T-helper 1 cell treated with Interleukin-12 subunit alpha and Interleukin-12 subunit beta and Interleukin-4 antibody, amounts not matched to agents 30 μg/mL and 1 μg/mL, for 36 hours (primary cell): ENCODE measurements around the gene SCN1B.

Experiments used
- H3K27ac Mint-ChIP-seq: one replicate; pipeline ENCODE4 v1.8.0; 2021; ENCODE audit warnings: mild to moderate bottlenecking, mixed read lengths
- H3K27me3 Mint-ChIP-seq: one replicate; pipeline ENCODE4 v1.8.0; 2021; ENCODE audit warnings: low read depth, mixed read lengths
- H3K36me3 Mint-ChIP-seq: one replicate; pipeline ENCODE4 v1.8.0; 2021; ENCODE audit warnings: low read depth, mixed read lengths
- H3K4me1 Mint-ChIP-seq: one replicate; pipeline ENCODE4 v1.8.0; 2021; ENCODE audit warnings: low read depth, mixed read lengths
- H3K4me3 Mint-ChIP-seq: one replicate; pipeline ENCODE4 v1.8.0; 2021; ENCODE audit warnings: mild to moderate bottlenecking, moderate library complexity, mixed read lengths
- H3K9me3 Mint-ChIP-seq: one replicate; pipeline ENCODE4 v1.8.0; 2021; ENCODE audit warnings: mixed read lengths

Gene SCN1B

GRCh38 chr19:35073941-35074340, 43.7 kb downstream of the SCN1B start:
- H3K36me3 Mint-ChIP-seq = no peaks in the 10 kb centered on the region
- H3K27me3 Mint-ChIP-seq = peaks cover 13% of the 10 kb centered on the region
- no peak overlapping the region for H3K27ac Mint-ChIP-seq
- no peak overlapping the region for H3K4me3 Mint-ChIP-seq
- H3K9me3 Mint-ChIP-seq = no peaks in the 10 kb centered on the region
- H3K4me1 Mint-ChIP-seq = no peaks in the 10 kb centered on the region

DNA sequence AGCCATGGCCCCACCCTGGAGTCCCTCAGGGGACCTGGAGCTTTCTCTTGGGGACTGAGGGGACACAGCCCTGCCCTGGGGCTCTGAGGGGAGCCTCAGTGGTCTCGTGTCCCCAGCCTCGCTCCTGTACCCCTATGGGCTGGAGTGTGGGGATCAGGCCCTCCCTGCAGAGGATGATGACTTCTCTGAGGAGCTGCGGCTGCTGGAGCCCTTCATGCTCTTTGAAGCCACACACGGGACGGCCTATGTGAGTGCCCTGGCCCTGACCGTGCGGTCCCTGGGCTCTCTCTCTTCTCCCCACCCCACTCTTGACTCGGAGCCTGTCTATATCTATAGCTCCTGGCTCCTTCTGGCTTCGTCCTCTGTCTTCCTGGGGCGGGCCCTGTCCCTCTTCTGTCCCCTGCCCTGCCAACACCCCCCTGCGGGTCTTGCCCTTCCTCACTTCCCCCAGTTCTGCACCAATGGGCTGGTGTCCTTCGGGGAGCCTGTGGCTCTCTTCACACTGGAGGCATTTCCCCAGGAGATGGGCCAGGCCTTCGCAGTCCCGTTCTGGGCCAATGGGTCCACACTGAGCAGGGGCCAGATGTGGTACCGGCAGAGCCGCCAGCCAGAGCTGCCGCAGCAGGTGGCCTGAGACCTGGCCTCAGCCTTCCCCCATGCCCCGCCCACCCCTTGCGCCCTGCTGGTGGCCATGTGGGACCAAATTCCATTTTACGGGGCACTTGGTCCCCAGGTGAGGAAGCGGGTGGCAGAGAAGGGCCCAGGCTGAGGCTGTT, 44.3 kb downstream of the SCN1B start:
- Mint-ChIP-seq H3K27ac (no peak overlapping the region), H3K4me1 (no peaks in the 10 kb centered on the region), H3K36me3 (no peaks in the 10 kb centered on the region), H3K9me3 (no peaks in the 10 kb centered on the region), H3K4me3 (no peak overlapping the region), H3K27me3 (peaks cover 9% of the 10 kb centered on the region)

DNA sequence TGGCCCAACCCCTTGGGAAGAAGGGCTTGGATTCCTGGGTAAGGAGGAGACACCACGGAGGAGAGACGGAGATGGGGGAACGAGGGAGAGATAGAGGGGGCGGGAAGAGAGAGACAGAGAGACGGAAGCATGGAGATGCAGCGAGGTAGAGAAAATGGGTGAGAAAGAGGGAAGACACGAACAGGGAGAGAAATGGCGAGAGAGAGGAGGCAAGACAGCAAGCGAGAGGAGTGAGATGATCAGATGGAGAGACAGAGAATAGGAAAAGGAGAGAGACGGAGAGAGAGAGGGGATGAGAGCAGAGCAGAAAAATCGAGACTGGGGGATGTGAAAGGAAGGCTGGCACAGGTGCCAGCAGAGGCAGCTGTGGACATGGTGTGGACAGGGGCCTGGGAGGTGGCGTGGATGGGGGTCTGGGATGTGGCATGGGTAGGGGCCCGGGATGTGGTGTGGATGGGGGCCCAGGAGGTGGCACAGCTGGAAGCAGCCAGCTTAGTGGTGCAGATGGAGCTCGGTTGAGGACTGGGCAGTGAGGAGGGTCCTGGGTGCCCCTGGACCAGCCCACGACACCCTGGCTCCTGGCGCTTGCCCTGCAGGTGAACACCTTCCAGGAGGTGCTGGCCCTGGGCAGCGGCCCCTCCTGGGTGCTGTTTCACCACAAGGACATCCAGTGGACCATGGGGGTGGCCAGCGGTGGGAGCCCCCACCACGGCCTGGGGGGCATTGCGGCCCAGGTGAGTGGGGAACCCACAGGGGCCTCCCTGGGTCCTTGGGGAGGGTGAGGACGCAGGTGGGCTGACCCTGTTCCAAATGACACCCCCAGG, 45.1 kb downstream of the SCN1B start:
- H3K27ac Mint-ChIP-seq = no peak overlapping the region

GRCh38 chr19:35076026-35076370, 45.7 kb downstream of the SCN1B start:
- no peaks in the 10 kb centered on the region for H3K9me3 Mint-ChIP-seq
- peaks cover 9% of the 10 kb centered on the region for H3K27me3 Mint-ChIP-seq
- H3K4me3 Mint-ChIP-seq = no peak overlapping the region
- no peaks in the 10 kb centered on the region for H3K36me3 Mint-ChIP-seq
- H3K27ac Mint-ChIP-seq = no peak overlapping the region
- H3K4me1 Mint-ChIP-seq = no peaks in the 10 kb centered on the region

More for the DNA sequence above, 45.1 kb downstream of the SCN1B start:
- Mint-ChIP-seq H3K9me3 (no peaks in the 10 kb centered on the region), H3K27me3 (peaks cover 9% of the 10 kb centered on the region), H3K36me3 (no peaks in the 10 kb centered on the region), H3K4me3 (no peak overlapping the region), H3K4me1 (no peaks in the 10 kb centered on the region)

- Mint-ChIP-seq H3K9me3 (no peaks in the 10 kb centered on the region), H3K4me3 (no peak overlapping the region), H3K4me1 (no peaks in the 10 kb centered on the region), H3K36me3 (no peaks in the 10 kb centered on the region), H3K27ac (no peak overlapping the region), H3K27me3 (peaks cover 9% of the 10 kb centered on the region)
Measured at GRCh38 chr19:35076657-35077056, 46.4 kb downstream of the SCN1B start.

- Mint-ChIP-seq H3K27ac (no peak overlapping the region), H3K4me1 (no peaks in the 10 kb centered on the region), H3K4me3 (no peak overlapping the region)
Measured at GRCh38 chr19:35077411-35078223, 47.3 kb downstream of the SCN1B start.

GRCh38 chr19:35079826-35080225, 49.6 kb downstream of the SCN1B start:
- H3K9me3 Mint-ChIP-seq = no peaks in the 10 kb centered on the region
- no peaks in the 10 kb centered on the region for H3K36me3 Mint-ChIP-seq
- no peaks in the 10 kb centered on the region for H3K4me1 Mint-ChIP-seq
- H3K27ac Mint-ChIP-seq = no peak overlapping the region
- peaks cover 9% of the 10 kb centered on the region for H3K27me3 Mint-ChIP-seq
- no peak overlapping the region for H3K4me3 Mint-ChIP-seq

More at GRCh38 chr19:35077411-35078223, 47.3 kb downstream of the SCN1B start:
- H3K27me3 Mint-ChIP-seq = peaks cover 9% of the 10 kb centered on the region
- no peaks in the 10 kb centered on the region for H3K36me3 Mint-ChIP-seq
- no peaks in the 10 kb centered on the region for H3K9me3 Mint-ChIP-seq

DNA sequence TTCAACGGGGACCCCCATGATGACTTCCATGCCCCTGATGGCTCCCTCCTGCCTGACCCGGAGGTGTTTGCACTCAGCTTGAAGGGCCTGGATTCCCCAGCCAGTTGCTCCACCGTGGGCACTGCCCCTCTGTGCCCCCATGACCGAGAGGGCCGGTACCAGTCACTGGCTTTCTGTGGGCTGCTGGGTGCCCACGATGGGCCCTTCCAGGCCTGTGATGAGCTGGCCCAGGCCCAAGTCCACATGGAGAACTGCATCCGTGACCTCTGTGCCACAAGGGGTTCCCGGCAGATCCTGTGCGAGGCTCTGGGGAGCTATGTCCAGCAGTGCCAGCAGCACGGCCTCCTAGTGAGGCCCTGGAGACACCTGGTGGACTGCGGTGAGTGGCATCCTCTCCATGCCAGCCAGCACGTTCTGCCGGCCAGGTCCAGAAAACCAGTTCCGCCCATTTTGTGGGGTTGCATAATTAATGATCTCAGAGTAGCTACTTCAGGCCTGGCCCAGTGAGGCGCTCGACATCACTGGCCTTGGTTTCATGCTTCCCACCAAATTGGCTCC, 50.4 kb downstream of the SCN1B start:
- H3K9me3 Mint-ChIP-seq = no peaks in the 10 kb centered on the region
- H3K27ac Mint-ChIP-seq = no peak overlapping the region
- peaks cover 9% of the 10 kb centered on the region for H3K27me3 Mint-ChIP-seq
- no peak overlapping the region for H3K4me3 Mint-ChIP-seq
- no peaks in the 10 kb centered on the region for H3K36me3 Mint-ChIP-seq
- H3K4me1 Mint-ChIP-seq = no peaks in the 10 kb centered on the region

GRCh38 chr19:35081201-35081600, 50.9 kb downstream of the SCN1B start:
- Mint-ChIP-seq H3K4me3 (no peak overlapping the region), H3K27me3 (peaks cover 9% of the 10 kb centered on the region), H3K36me3 (no peaks in the 10 kb centered on the region), H3K9me3 (no peaks in the 10 kb centered on the region), H3K27ac (no peak overlapping the region), H3K4me1 (no peaks in the 10 kb centered on the region)

GRCh38 chr19:35083691-35084508, 53.6 kb downstream of the SCN1B start:
- H3K9me3 Mint-ChIP-seq = no peaks in the 10 kb centered on the region
- H3K4me3 Mint-ChIP-seq = no peak overlapping the region
- no peaks in the 10 kb centered on the region for H3K4me1 Mint-ChIP-seq
- no peak overlapping the region for H3K27ac Mint-ChIP-seq
- peaks cover under 1% of the 10 kb centered on the region for H3K27me3 Mint-ChIP-seq
- no peaks in the 10 kb centered on the region for H3K36me3 Mint-ChIP-seq

GRCh38 chr19:35084509-35084762, 54.2 kb downstream of the SCN1B start:
- Mint-ChIP-seq H3K9me3 (no peaks in the 10 kb centered on the region), H3K27ac (no peak overlapping the region)

GRCh38 chr19:35085947-35086346, 55.7 kb downstream of the SCN1B start:
- Mint-ChIP-seq H3K4me3 (no peak overlapping the region), H3K36me3 (no peaks in the 10 kb centered on the region), H3K27me3 (peaks cover 5% of the 10 kb centered on the region), H3K27ac (no peak overlapping the region), H3K9me3 (no peaks in the 10 kb centered on the region), H3K4me1 (no peaks in the 10 kb centered on the region)

More at GRCh38 chr19:35084509-35084762, 54.2 kb downstream of the SCN1B start:
- no peaks in the 10 kb centered on the region for H3K4me1 Mint-ChIP-seq
- H3K27me3 Mint-ChIP-seq = no peaks in the 10 kb centered on the region
- no peaks in the 10 kb centered on the region for H3K36me3 Mint-ChIP-seq
- H3K4me3 Mint-ChIP-seq = no peak overlapping the region

DNA sequence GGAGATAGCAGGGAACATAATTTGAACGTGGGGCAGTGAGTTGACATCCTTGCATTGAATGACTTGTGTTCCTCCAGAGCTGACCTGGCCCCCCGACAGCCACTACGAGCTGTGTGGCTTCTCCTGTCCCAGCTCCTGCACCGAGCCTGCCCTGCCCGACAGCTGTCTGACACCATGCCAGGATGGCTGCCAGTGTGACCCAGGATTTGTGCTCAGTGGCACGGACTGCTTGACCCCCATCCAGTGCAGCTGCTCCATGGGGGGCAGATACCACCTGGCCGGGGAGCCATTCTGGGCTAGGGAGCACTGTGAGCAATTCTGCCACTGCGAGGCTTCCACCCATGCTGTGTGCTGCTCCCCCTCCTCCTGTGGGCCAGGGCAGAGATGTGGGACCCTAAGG, 56.2 kb downstream of the SCN1B start:
- Mint-ChIP-seq H3K4me1 (no peaks in the 10 kb centered on the region), H3K4me3 (no peak overlapping the region), H3K27ac (no peak overlapping the region), H3K9me3 (no peaks in the 10 kb centered on the region), H3K27me3 (peaks cover 5% of the 10 kb centered on the region), H3K36me3 (no peaks in the 10 kb centered on the region)

DNA sequence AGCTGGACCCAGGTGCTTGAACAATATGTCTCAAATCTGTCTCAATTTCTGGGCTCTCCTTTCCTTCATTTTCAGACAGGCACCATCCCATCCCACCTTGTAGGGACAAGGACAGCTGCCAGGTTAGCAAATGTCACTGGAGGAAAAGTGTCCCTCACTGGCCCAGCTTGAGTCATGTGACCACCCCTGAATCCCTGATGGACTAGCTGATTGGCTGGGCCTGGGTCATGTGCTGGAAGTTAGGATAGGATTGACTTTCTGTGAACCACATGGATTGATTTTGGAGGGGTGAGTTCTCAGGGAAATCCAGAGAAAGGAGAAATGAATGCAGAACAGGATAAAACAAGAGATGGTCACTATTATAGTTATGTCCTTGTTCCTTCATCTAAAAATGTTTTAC, 57.1 kb downstream of the SCN1B start:
- Mint-ChIP-seq H3K4me3 (no peak overlapping the region), H3K9me3 (no peaks in the 10 kb centered on the region), H3K36me3 (no peaks in the 10 kb centered on the region), H3K27me3 (peaks cover 5% of the 10 kb centered on the region), H3K4me1 (no peaks in the 10 kb centered on the region), H3K27ac (no peak overlapping the region)
